ENCODE measurements around the gene LAIR2.

GRCh38 chr19:54517483-54517882 is 14.9 kb downstream of the LAIR2 start:
- no peak for TF ChIP-seq EZH2 (IDR thresholded peaks at IDR 0.05; ENCODE audit: borderline replicate concordance, low read depth, low read length, poor library complexity, severe bottlenecking)
- TF ChIP-seq, protein P1, sequence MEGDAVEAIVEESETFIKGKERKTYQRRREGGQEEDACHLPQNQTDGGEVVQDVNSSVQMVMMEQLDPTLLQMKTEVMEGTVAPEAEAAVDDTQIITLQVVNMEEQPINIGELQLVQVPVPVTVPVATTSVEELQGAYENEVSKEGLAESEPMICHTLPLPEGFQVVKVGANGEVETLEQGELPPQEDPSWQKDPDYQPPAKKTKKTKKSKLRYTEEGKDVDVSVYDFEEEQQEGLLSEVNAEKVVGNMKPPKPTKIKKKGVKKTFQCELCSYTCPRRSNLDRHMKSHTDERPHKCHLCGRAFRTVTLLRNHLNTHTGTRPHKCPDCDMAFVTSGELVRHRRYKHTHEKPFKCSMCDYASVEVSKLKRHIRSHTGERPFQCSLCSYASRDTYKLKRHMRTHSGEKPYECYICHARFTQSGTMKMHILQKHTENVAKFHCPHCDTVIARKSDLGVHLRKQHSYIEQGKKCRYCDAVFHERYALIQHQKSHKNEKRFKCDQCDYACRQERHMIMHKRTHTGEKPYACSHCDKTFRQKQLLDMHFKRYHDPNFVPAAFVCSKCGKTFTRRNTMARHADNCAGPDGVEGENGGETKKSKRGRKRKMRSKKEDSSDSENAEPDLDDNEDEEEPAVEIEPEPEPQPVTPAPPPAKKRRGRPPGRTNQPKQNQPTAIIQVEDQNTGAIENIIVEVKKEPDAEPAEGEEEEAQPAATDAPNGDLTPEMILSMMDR (conservative IDR thresholded peaks at IDR 0.05; ENCODE audit: low read depth, low read length) = no peak

Measured in A673 (cell line).